ENCODE results near the gene TGFBI.
"Not testable (repeated sequence)": the region's sequence is repeated elsewhere in the genome, so short reads cannot be mapped to it uniquely, and the experiment has no call there.

TGFBI gene

DNA sequence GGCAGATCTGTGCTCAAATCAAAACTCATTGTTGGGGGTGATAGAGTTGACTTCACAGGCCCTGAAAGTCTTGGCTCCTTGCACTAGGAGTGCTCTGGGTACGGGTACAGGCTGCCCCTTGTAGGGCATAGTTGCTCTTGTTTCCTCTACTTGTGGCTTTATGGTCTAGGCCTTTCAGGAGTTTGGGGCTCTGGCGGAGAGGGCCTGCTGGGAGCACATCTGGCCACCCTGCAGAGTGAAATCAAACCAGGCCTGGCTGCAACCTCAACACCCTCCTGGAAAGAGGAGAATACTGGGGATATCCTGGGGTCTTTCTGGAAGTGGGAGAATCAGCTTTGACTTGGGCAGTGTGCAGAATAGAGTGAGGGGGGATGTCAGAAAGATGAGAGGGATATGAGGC is 1.5 kb downstream of the TGFBI start:
- DNase-seq: no peak

DNA sequence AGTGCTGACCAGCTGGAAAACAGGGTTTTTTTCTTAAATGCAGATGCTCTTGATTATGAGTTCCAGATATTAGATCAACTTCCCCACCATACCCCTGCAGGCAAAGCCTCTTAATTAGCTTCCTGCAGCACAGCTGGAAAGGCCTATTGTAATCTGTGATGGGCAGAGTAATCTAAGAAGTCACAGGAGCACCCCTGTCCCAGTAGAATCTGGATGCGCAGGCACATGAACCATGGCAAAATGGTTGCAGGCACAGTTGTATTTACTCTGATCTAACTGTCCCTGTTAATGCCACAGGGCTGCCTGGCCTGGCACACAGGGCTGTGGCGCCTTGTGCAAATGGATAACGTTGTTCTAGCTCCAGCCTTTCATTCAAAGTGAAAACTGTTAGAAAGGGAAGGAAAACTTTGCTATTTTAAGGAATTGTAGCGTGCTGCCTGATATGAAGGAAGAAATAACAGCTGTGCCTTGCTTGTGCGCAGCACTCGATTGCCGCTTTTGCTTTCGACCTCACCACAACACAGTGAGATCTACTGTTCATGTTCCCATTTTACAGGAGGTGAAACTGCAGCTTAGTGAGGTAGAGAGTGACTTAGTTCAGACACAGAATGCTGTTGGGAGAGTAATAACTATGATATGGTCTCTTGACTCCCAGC is 2.3 kb downstream of the TGFBI start:
- no peak for DNase-seq

- no peak for DNase-seq
These were observed 2.9 kb downstream of the TGFBI start for GRCh38 chr5:136031711-136032110.

DNA sequence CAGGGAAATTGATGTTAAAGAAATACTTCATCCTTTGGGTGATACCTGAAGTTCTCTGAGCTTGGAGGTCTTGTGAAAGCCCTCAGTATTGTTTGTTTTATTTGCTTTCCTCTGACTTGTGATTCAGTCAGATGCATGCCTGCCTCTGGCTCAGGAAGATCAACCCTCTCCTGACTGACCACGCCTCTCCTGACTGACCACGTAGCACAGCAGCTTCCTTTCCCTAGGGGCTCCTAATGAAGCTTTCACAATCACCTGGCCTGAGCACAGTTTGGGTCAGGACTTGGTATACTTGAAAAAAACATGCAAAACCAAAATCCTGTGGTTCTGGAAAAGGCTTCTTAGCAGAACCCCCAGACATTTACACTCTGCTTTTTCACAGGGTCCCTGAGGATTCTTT is 3.8 kb downstream of the TGFBI start:
- DNase-seq: no peak

DNA sequence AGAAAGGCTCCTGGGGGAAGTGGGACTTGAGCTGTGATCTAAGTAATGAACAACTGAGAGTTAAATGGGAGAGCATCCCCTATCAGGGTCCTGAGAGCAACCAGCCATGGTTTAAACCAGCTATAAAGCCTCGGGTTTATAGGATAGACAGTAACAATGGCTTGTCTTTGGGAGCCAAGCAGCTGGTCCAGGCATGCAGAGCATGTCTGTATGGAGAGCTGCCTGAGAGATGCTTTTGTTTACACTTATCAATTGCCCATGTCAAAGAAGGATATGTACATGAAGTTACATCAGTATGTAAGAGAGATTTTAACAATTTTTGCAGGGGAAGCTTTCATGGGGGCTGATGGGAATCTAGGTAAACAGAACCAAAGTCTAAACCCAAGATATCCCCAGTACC is 4.4 kb downstream of the TGFBI start:
- DNase-seq: no peak

GRCh38 chr5:136033848-136034247 is 5.1 kb downstream of the TGFBI start:
- no peak for DNase-seq

DNA sequence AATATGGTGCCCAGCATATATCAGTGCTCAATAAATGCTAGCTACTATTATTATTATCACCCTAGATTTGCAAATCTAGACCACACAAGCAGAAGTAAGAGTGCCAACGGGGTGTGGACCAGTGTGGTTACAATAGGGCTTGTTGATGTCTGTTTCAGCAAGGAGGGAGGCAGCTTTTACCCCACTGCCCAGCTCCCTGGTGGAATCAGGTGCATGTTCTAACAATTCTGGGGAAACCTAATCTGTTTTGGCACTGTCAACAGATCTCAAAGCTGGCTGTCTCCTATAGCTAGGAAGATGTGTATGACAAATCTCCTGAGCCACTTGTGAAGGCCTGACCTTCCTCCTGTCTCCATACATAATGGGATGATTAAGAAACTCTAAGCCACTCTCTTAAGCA is 5.7 kb downstream of the TGFBI start:
- no peak for DNase-seq

GRCh38 chr5:136034984-136035383 is 6.2 kb downstream of the TGFBI start:
- DNase-seq: no peak

DNA sequence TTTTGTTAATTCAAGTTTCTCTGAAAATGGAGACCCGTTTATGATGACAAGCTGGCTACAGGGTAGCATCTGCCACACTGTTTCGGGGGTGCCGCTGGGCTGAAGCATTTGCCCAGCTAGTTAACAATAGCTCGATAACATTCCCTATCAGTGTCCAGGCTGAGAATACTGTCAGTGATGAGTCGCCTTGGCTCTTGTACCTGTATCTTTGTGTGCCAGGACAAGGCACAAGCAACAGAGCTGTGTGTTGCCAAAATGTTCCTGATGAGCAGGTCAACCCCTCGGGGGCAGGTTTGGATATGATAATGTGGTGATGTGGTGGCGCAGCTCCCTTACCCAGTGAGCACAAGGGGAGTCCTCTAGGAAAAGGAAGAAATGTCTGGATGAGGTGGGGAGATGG is 7.0 kb downstream of the TGFBI start:
- no peak for DNase-seq

DNA sequence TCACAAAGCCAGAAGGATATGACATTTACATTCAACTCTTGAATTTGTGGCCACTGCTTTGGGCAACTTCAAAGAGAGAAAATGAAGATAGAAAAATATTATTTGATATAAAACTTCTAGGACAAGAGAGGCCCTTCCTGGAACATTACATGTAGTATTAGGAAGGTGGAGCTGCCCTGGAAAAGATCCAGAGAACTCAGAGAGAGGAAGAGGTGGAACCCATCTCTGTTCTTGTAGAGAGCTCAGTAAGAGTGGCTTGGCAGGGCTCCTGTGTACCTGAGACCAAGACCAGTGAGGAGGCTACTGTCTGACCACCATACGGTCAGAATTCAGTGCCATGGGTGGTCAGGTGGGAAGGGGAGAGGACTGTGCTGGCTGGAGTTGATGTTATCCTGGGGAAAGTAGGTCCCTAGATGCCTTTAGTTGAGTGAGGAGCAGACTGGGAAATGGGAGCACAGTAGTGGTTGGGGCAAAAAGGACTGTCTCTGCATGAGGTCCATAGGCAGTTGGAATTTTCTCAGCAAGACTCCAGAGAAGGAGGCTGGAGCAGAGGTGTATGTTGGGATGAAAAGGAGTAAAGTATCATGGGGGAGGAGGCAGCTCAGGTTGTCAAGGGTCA is 7.6 kb downstream of the TGFBI start:
- DNase-seq: no peak

DNA sequence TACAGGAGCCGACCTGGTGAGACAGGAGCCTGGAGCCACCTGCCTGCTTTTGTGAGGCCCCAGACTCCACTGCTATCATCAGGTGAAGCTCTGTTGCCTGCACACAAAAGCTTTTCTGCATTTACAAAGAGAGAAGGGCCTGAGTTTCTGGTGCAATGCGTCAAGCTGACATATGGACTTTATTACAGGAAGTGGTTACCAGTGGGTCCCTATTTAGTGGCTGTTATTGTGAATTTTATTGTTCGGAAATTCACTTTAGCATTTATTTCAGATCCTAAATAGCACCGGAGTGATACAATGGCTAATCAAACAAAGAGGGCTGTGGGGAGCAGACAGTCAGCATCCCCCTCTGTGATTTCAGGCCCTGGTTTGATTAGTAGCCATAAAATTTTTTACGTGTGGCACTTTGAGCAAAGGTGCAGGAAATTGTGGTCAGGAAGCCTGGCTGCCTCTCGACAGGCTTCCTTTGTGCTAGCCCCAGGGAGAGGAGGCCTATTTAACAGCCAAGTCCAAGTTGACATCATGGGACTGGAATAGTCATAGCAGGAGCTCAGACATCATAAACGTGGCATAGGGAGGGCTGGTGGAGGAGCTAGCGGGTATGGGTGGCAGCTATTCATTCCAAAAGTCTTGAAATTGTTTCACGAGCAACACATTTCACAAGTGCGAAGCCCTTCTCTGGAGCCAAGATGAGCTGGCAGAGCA is 8.4 kb downstream of the TGFBI start:
- no peak for DNase-seq

DNA sequence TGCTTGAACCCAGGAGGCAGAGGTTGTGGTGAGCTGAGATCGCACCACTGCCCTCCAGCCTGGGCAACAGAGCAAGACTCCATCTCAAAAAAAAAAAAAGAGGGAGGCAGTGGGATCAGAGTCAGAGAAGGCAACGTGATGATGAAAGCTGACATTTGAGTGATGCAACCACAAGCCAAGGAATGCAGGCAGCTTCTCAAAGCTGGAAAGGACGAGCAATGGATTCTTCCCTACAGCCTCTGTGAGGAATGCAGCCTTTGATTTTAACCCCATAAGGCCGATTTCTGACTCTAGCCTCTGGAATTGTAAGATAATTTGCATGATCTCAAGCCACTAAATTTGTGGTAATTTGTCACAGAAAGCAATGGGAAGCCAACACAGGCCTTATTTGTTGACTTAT is 9.8 kb downstream of the TGFBI start:
- no peak for DNase-seq

DNA sequence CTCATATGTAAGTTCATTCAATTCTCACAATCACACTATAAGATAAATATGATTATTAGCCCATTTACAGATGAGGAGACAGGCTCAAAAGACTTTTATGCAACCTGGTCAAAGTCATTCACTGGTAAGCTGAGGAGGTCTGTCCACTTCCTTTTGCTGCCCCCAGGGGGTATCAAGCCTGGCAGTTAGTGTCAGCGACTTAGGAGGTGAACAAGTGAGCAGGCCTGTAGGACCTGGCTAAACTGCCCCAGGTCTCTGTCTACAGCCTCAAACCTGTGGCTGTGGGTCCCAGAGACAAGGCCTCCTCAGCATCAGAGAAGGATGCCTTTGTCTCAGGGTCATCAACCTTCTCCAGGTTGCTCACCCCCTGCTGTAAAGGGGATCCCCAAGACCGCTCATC is 10.4 kb downstream of the TGFBI start:
- DNase-seq: no peak

GRCh38 chr5:136040746-136041415 is 12.1 kb downstream of the TGFBI start:
- no peak for DNase-seq

- no peak for DNase-seq
These were observed 13.4 kb downstream of the TGFBI start for GRCh38 chr5:136042156-136042555.

GRCh38 chr5:136042665-136043121 is 13.9 kb downstream of the TGFBI start:
- no peak for DNase-seq

DNA sequence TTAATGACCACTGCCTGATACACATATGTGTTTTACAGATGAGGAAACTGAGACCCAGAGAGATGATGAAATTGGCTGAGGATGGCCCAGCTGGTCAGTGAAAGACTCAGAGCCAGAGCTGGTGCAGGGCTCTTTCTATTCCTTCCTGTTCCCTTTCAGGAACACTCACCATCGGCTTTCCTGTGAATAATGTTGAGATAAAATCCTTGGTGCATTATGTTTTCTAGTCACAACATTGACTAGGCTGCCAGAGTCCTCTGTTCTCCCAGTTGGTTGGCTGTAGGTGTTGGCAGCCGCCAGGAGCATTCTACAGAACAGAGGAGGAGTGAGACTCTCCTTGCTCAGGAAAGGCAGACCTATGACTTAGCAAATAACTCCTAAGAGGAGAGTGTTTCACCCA is 14.8 kb downstream of the TGFBI start:
- DNase-seq: no peak

GRCh38 chr5:136043968-136044610 is 15.3 kb downstream of the TGFBI start:
- no peak for DNase-seq

GRCh38 chr5:136045026-136045425 is 16.2 kb downstream of the TGFBI start:
- DNase-seq: not testable (repeated sequence)

DNA sequence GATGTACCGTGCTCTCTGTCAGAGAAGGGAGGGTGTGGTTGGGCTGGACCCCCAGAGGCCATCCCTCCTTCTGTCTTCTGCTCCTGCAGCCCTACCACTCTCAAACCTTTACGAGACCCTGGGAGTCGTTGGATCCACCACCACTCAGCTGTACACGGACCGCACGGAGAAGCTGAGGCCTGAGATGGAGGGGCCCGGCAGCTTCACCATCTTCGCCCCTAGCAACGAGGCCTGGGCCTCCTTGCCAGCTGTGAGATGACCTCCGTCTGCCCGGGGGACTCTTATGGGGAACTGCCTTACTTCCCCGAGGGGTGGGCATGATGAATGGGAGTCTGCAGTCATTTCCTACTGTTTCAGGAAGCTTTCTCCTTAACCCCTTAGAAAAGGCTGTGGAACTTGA is 17.5 kb downstream of the TGFBI start:
- no peak for DNase-seq

DNA sequence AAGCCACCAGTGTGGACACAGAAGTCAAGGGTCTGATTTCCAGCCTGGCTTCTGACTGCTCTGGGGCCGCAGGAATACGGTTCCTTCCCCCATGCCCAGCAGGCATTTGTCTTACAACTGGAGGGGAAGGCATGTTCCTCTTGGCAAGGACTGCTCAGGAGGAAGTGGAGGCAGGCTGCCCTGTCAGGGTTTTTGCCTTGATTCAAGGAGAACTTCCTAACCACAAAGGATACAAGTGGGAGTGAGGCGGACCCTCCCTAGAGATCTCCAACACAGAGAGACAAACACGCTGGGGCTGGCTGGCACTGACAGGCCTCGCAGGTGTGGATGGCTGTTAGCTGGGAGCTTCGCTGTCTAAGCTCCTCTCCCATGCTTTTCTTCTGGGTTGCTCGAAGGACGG is 19.1 kb downstream of the TGFBI start:
- no peak for DNase-seq

DNA sequence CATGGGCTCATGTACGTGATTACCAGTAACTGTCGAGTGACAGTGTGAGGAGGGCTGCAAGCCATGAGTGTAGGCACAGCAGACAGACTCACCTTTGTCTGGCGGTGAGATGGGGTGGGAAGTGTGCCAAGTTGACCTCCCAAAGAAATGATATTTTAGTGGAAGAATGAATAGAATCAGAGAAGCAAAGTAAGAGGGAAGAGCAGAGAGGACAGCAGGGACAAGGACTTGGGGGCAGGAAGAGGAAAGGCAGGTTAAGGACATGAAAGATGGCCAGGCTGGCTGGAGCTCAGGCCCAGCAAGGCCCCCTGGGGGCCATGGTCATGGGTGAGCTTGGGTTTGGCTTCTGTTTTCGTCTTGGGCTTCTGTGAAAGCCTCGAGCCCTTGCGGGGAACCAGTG is 20.2 kb downstream of the TGFBI start:
- DNase-seq: no peak

GRCh38 chr5:136051486-136052220 is 22.9 kb downstream of the TGFBI start:
- DNase-seq: no peak

Data from amniotic stem cell (primary cell).